ENCODE data around the gene RBP2.

Gene RBP2

DNA sequence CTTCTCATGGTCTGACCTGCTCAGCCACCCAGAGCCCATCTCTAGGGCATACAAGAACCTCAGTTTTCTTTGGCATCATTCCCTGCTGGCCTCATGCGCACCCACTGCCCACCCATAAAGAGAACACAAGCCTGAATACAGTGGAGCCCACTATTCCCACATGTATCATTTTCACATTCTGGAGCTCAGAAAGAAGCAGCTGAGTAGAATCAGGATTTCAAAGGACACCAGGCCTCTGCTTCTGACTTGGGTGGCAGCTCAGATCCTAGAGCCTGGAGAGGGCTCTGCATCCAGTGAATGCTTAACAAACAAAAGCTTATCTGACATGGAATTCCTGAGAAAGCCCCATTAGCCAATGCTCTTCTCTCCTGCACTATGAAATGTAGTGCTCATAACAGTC lies 34.7 kb downstream of the RBP2 start:
- H3K9me2 ChIP-seq (ENCODE audit: low read depth, low read length), result no peaks in the 10 kb centered on the region
- no peak overlapping the region for H3K27ac ChIP-seq (ENCODE audit: low read depth, low read length, poor library complexity, severe bottlenecking)
- H3F3A ChIP-seq (ENCODE audit: insufficient read depth, low read length), result no peaks in the 10 kb centered on the region
- no peak overlapping the region for H2AFZ ChIP-seq (ENCODE audit: low read length)
- no peak overlapping the region for H3K4me3 ChIP-seq (ENCODE audit: low read depth, low read length, poor library complexity, severe bottlenecking)
- no peaks in the 10 kb centered on the region for H3K27me3 ChIP-seq (ENCODE audit: insufficient read depth, low read length)
- no peak for TF ChIP-seq CTCF (IDR thresholded peaks at IDR 0.05; ENCODE audit: low read length)
- no peak for TF ChIP-seq EZH2 (IDR thresholded peaks at IDR 0.05; ENCODE audit: borderline replicate concordance, low read length)
- H3K4me1 ChIP-seq (ENCODE audit: insufficient read depth, low read length, severe bottlenecking), result no peaks in the 10 kb centered on the region
- no peaks in the 10 kb centered on the region for H3K36me3 ChIP-seq (ENCODE audit: insufficient read depth, low read length)
- H3K4me2 ChIP-seq (ENCODE audit: low read length), result no peak overlapping the region
- H3K9me3 ChIP-seq (ENCODE audit: low read length), result no peaks in the 10 kb centered on the region
- H4K20me1 ChIP-seq (ENCODE audit: insufficient read depth, low read length), result no peaks in the 10 kb centered on the region
- no peak overlapping the region for H3K9ac ChIP-seq (ENCODE audit: low read length)
- no peaks in the 10 kb centered on the region for H3K79me2 ChIP-seq (ENCODE audit: insufficient read depth, low read length)

GRCh38 chr3:139440639-139441556 lies 35.4 kb downstream of the RBP2 start:
- H3K4me3 ChIP-seq (ENCODE audit: low read depth, low read length, poor library complexity, severe bottlenecking), result no peak overlapping the region
- no peaks in the 10 kb centered on the region for H4K20me1 ChIP-seq (ENCODE audit: insufficient read depth, low read length)
- no peaks in the 10 kb centered on the region for H3K79me2 ChIP-seq (ENCODE audit: insufficient read depth, low read length)
- no peak overlapping the region for H3K27ac ChIP-seq (ENCODE audit: low read depth, low read length, poor library complexity, severe bottlenecking)
- no peaks in the 10 kb centered on the region for H3K27me3 ChIP-seq (ENCODE audit: insufficient read depth, low read length)
- no peaks in the 10 kb centered on the region for H3K9me3 ChIP-seq (ENCODE audit: low read length)
- H2AFZ ChIP-seq (ENCODE audit: low read length), result no peak overlapping the region
- TF ChIP-seq CTCF (IDR thresholded peaks at IDR 0.05; ENCODE audit: low read length) (no peak), EZH2 (IDR thresholded peaks at IDR 0.05; ENCODE audit: borderline replicate concordance, low read length) (no peak)
- H3K4me1 ChIP-seq (ENCODE audit: insufficient read depth, low read length, severe bottlenecking), result no peaks in the 10 kb centered on the region
- H3K9me2 ChIP-seq (ENCODE audit: low read depth, low read length), result no peaks in the 10 kb centered on the region
- H3K4me2 ChIP-seq (ENCODE audit: low read length), result no peak overlapping the region
- no peaks in the 10 kb centered on the region for H3F3A ChIP-seq (ENCODE audit: insufficient read depth, low read length)
- H3K9ac ChIP-seq (ENCODE audit: low read length), result no peak overlapping the region
- no peaks in the 10 kb centered on the region for H3K36me3 ChIP-seq (ENCODE audit: insufficient read depth, low read length)

- Histone ChIP-seq H3K27me3 (ENCODE audit: insufficient read depth, low read length) (no peaks in the 10 kb centered on the region), H3K9ac (ENCODE audit: low read length) (no peak overlapping the region), H3F3A (ENCODE audit: insufficient read depth, low read length) (no peaks in the 10 kb centered on the region), H3K4me3 (ENCODE audit: low read depth, low read length, poor library complexity, severe bottlenecking) (no peak overlapping the region), H3K36me3 (ENCODE audit: insufficient read depth, low read length) (no peaks in the 10 kb centered on the region), H3K27ac (ENCODE audit: low read depth, low read length, poor library complexity, severe bottlenecking) (no peak overlapping the region), H4K20me1 (ENCODE audit: insufficient read depth, low read length) (no peaks in the 10 kb centered on the region), H3K9me2 (ENCODE audit: low read depth, low read length) (no peaks in the 10 kb centered on the region), H3K4me1 (ENCODE audit: insufficient read depth, low read length, severe bottlenecking) (no peaks in the 10 kb centered on the region), H3K9me3 (ENCODE audit: low read length) (no peaks in the 10 kb centered on the region), H3K79me2 (ENCODE audit: insufficient read depth, low read length) (no peaks in the 10 kb centered on the region), H3K4me2 (ENCODE audit: low read length) (no peak overlapping the region), H2AFZ (ENCODE audit: low read length) (no peak overlapping the region)
- TF ChIP-seq EZH2 (IDR thresholded peaks at IDR 0.05; ENCODE audit: borderline replicate concordance, low read length), result no peak
- TF ChIP-seq CTCF (IDR thresholded peaks at IDR 0.05; ENCODE audit: low read length), result no peak
These were observed 37.0 kb downstream of the RBP2 start for GRCh38 chr3:139439278-139439677.
